HTR-8/SVneo (cell line): Measurements from ENCODE around the gene LTA.
A peak's percentile ranks its signal among the peaks of the same experiment; 100 is the strongest.

Experiments used
- DNase-seq: peaks from one replicate; pipeline ENCODE4 v3.0.0; 2011; ENCODE audit warnings: low spot score, mixed read lengths; ENCODE audit not compliant: insufficient read length
- FAIRE-seq: peaks from 2 replicates; lab custom pipeline; 2011; peaks lifted over from hg19 to GRCh38; lab: Jason Lieb, UNC

Gene LTA, protein sequence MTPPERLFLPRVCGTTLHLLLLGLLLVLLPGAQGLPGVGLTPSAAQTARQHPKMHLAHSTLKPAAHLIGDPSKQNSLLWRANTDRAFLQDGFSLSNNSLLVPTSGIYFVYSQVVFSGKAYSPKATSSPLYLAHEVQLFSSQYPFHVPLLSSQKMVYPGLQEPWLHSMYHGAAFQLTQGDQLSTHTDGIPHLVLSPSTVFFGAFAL

DNA sequence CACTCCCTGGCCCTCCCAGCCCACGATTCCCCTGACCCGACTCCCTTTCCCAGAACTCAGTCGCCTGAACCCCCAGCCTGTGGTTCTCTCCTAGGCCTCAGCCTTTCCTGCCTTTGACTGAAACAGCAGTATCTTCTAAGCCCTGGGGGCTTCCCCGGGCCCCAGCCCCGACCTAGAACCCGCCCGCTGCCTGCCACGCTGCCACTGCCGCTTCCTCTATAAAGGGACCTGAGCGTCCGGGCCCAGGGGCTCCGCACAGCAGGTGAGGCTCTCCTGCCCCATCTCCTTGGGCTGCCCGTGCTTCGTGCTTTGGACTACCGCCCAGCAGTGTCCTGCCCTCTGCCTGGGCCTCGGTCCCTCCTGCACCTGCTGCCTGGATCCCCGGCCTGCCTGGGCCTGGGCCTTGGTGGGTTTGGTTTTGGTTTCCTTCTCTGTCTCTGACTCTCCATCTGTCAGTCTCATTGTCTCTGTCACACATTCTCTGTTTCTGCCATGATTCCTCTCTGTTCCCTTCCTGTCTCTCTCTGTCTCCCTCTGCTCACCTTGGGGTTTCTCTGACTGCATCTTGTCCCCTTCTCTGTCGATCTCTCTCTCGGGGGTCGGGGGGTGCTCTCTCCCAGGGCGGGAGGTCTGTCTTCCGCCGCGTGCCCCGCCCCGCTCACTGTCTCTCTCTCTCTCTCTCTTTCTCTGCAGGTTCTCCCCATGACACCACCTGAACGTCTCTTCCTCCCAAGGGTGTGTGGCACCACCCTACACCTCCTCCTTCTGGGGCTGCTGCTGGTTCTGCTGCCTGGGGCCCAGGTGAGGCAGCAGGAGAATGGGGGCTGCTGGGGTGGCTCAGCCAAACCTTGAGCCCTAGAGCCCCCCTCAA is at the start of gene LTA:
TSS of gene LTA (plus strand) at position 249 of the 871 bp plus-strand sequence. CDS start at position 703, 454 bp downstream.
- FAIRE-seq (no peak), DNase-seq (no peak)

DNA sequence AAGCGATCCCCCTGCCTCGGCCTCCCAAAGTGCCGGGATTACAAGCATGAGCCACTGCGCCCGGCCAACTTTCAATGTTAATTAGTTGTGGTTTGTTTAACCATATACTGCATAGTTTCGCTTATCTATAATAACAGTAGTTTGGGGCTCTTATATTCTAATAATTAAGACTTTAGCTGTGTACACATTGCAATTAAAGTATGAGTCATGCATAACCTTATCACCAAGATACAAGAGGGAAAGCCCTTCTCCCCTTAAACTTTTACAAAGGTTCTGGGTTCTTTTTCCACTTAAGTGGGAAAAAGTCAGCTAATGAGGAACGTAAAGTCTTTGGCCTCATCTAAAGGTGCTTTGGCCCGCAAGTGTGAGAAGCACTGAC is 46.5 kb upstream of the LTA start:
- DNase-seq (no peak), FAIRE-seq (no peak)

DNA sequence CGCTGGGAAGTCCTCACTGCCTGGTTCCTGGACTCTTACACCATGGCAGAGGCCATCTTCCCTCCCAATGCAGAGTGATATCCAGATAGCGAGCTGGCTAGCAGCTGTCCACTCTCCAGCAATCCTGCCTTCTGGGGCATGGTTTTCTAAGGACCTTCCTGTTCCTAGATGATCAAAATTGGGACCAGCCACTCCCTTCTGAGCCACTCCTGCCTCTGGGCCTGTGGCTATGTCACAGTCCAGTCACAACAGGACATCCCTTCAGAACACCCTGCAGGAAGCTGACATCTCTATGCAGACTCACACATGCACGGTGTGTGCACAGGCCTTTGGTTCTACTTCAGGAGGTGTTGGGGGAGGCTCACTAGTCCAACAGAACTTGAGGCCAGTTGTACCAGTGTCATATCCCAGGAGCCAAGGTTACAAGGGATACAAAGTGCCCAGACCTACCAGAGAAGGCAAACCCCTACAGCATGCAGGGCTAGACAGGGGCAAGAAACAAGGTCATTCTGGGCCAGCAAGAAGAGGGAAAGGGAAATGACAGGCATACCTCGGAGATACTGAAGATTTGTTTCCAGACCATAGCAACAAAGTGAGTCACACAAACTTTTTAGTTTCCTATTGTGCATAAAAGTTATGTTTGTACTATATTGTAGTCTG is 46.0 kb upstream of the LTA start:
- DNase-seq = no peak
- FAIRE-seq = peak; percentile 4

DNA sequence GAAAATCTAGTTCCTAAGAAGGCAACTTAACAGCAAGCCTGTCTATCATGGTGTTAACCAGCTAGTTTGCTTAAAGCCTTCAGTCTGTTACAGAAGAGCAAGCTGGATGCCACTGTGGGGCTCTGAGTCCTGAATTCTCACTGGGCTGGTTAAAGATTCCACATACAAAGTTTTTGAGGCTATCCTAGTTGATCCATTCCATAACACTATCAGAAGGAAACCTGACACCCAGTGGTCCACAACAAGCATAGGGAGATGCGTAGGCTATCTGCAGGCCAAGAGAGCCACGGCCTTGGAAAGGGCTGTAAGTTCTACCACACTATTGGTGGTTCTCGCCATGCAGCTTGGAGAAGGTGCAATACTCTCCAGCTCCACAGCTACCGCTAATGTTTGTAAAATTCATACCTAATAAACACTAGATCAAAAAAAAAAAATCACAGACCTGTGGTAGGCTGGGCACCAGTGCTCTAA is 43.7 kb upstream of the LTA start:
- no peak for DNase-seq
- FAIRE-seq = no peak

DNA sequence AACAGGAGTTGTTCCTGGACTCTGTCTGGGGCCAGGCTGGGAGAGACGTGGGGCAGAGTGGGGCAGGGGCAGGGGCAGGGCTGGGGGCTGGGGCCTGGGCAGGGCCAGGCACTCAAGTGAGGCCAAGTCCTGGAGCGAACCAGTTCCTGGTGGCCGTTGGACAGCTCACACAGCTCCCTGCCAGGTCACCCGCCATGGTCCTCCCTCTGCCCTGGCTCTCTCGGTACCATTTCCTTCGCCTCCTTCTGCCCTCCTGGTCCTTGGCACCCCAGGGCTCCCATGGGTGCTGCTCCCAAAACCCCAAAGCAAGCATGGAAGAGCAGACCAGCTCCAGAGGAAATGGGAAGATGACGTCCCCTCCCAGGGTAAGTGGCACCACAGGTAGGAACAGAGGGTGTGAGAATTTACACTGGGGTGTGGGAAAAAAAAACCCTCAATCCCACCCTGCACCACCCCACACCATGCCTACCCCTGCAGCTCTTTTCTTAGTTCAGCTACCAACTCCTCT is 43.2 kb upstream of the LTA start, which contains the start of gene MCCD1:
TSS of gene MCCD1 (plus strand) at position 142 of the 508 bp plus-strand sequence. CDS start at position 195, 53 bp downstream.
- no peak for FAIRE-seq
- no peak for DNase-seq

DNA sequence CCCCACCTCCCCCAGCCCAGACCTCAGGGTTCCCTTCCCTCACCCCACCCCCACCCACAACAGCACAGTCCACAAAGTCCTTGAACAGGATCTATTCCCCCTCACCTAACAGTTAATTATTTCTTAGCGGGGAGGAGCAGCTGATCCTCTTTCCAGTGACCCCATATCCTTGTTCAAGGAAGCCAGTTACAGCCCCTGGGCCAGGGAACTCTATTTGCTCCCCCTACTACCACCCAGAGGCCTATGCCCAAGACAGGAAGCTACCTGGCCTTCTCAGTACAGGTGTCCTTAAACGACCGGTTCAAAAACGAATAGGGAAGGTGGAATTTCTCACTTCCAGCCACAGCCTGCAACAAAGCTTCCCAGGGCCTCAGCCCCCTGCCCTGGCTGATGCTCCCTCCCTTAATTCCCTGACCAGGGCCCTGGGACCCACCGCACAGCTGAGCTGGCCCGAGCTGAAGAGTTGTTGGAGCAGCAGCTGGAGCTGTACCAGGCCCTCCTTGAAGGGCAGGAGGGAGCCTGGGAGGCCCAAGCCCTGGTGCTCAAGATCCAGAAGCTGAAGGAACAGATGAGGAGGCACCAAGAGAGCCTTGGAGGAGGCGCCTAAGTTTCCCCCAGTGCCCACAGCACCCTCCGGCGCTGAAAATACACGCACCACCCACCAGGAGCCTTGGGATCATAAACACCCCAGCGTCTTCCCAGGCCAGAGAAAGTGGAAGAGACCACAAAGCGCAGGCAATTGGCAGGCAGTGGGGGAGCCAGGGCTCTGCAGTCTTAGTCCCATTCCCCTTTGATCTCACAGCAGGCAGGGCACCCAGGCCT is 42.5 kb upstream of the LTA start:
- FAIRE-seq = no peak
- no peak for DNase-seq

DNA sequence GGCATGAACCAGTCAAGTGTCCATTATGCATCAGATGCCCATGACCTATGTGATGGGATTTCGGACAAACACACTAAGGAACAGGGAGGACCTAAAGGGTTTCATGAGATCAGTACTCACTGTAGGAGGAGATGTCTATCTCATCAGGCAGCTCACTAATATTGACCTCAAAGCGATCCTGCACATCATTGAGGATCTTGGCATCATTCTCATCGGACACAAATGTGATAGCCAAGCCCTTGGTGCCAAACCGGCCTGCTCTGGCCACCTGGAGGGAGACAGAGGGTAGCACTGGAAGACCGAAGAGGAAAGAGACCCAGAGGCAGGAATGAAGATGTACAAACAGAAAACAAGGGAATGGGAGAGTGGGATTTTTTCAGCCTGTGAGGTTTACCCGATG is 41.4 kb upstream of the LTA start:
- FAIRE-seq (peak; percentile 16), DNase-seq (no peak)

DNA sequence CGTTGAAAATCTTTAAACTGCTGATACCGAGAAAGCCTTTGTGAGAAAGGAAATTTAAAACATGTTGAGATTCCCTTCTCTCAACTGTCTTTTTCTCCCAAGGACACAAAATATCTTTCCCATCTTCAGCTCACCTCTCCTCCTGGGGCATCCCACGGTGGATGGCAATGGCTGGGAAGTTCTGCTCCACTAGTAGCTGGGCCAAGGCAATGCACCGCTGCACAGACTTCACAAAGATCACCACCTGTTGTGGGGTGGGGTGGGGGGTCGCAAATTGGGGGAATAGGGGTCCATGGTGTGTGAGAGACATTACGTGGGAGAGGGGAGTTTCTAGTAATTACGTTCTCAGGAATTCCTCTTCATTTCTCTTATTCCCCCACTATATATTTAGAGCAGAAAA is 40.9 kb upstream of the LTA start:
- no peak for DNase-seq
- FAIRE-seq = no peak

DNA sequence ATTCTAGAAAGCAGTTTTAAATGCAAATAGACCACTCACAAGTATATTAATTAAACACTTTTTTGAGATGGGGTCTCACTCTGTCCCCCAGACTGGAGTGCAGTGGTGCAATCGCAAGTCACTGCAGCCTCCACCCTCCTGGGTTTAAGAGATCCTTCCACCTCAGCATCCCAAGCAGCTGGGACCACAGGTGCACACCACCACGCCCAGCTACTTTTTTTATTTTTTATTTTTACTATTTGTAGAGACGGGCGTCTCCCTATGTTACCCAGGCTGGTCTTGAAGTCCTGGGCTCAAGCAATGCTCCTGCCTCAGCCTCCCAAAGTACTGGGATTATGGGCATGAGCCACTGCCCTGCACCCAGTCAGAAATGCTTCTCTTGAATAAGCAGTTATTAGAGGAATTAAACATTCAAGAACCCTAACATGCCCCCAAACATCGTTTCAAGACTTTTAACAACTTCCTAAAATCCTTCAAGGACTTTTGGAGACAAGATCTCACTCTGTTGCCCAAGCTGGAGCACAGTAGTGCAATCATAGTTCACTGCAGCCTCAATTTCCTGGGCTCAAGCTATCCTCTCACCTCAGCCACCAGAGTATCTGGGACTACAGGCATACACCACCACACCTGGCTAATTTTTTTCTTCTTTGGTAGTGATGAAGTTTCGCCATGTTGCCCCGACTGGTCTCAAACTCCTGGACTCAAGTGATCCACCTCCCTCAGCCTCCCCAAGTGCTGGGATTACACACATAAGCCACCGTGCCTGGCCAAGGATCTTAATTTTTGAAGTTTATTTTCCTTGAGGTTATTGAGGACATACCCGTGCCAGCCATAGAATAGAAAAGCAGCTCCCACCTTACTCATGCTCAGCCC is 40.1 kb upstream of the LTA start:
- no peak for FAIRE-seq
- no peak for DNase-seq

DNA sequence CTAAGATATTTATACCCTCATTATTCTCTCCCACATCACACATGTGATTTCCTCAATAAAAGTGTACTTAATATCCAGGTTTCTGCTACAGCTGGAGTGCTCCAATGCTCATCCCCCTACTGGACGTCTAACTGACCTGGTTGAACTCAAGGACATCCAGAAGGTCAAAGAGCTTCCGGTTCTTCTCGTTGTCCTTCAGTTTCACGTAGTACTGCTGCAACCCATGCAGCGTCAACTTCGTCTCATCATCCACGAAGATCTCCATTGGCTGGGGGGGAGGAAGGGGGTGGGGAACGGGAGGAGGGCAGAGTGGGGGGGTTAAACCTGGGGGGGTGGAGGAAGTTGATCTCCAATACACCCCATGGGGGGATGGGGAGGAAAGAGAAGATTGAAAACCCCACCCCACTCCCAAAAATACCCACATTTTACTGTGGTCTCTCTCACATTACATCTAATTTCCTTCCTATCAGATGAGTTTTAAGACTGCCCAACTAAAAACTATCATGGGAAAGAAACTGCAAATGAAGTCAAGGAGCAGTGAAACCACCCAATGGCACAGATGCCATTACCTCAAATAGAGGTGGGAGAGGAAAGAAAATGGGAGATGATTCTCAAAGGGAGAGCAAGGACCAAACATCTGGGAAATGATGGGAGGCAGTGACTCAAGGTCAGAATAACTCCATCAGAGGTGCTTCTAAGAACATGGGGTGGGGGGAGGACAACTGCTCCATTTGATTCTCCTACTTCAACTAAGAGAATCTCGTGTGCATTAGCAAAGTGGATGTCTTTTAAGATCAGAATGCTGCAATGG is 39.2 kb upstream of the LTA start:
- FAIRE-seq (no peak), DNase-seq (no peak)

DNA sequence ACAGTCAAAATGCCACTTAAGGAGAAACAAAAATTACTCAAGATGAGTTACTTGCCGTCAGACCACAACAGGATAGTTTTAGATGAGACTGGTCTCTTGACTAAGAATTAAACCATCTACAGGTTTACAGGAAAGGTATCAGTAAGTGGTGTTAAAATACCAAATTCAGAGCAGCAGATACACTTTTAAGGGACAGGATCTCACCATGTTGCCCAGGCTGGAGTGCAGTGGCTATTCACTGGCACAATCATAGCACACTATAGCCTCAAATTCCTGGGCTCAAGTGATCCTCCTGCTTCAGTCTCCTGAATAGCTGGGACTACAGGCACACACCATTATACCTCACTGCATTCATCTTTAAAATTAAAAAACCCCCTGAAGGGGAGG is 38.6 kb upstream of the LTA start:
- FAIRE-seq (no peak), DNase-seq (no peak)

DNA sequence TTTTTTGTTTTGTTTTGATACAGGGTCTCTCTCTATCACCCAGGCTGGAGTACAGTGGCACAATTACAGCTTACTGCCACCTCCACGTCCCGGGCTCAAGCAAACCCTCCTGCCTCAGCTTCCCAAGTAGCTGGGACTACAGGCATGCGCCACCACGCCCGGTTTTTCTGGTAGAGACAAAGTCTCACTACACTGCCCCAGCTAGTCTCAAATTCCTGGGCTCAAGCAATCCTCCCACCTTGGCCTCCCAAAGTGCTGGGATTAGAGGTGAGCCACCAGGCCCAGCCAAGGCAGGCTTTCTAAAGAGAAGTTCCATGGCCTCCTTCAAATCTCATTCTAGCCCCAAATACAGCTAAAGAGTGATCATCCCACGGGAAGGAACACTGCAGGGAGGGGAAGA is 38.1 kb upstream of the LTA start:
- no peak for FAIRE-seq
- no peak for DNase-seq

DNA sequence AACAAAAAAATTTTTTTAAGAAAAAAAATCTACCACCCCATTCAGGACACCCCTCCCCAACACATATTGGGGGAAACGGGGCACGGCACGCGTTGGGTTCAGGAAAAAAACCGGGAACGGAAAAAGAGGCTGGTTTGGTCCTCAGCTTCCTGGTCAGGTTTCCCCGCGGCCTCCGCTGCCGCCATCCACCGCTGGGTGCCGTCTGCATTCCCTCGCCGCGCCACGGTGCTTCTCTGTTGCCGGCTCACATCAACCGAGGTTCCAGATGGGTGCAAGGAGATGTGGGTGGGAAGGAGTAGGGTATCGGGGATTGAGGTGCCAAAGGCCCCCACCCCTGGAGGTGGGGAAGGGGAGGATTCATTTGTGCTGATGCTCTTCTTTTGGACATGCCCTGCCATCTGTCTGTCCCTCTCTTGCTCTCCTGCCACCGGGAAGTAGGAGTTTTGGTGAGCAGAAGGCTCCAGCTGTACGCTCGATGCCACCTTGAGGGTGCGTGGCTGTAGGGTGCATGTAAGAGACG is 37.5 kb upstream of the LTA start:
- FAIRE-seq (no peak), DNase-seq (no peak)

DNA sequence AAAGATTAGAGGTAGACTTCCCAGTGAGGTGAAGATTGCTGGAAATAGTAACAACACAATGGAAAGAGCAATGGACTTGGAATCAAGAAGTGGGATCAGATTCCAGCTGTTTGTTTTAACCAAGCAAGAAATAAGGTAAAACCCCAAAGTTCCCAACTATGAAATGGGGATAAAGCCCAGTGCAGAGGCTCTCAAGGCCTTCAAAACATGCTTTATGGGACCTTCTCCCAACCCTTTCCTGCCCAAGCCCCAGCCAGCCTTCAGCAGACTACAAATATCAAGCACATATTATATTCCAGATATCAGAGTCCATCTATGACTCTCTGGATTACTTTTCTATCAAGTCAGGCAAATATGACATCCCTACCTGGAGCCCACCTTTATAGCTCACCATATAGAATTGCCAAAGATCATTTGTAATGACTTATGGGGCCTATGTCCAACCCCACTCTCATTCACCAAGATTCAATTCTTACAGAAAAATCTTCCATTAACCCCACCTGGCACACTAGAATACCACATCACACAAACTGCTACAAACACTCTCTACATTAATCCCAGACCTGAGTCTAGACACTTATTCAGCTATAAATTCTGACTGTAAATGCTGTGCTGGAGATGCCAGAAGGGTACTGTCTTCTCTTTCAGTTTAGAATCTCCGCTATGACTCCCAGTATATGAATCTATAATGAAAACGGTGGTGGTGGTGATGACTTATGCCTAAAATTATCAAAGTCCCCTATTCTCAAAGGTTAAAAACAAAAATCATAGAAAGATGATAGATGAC is 36.4 kb upstream of the LTA start:
- FAIRE-seq (no peak), DNase-seq (no peak)

DNA sequence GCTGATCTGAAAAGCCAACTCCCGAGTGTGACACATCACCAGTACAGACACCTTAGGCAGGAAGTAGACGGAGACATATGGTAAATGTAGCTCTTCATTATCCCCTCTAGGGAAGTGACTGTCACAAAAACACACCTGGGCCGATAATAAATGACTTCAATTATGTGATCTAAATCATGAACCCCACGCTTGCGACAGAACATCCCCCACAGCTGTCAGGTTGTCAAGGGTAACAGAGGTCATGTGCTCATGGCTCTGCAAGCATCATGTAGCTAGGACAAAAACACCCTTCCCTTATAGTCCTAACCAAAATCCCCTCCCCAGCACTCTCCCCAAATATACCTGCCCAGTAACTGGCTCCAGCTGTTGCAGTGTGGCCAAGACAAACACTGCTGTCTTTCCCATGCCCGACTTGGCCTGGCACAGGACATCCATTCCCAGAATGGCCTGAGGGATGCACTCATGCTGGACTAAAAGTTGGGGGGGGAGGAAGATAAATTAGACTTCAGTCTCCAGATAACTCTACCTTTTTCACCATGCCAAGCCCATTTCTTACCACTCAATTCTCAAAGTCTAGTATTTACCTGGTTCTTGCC is 33.2 kb upstream of the LTA start:
- no peak for FAIRE-seq
- no peak for DNase-seq

DNA sequence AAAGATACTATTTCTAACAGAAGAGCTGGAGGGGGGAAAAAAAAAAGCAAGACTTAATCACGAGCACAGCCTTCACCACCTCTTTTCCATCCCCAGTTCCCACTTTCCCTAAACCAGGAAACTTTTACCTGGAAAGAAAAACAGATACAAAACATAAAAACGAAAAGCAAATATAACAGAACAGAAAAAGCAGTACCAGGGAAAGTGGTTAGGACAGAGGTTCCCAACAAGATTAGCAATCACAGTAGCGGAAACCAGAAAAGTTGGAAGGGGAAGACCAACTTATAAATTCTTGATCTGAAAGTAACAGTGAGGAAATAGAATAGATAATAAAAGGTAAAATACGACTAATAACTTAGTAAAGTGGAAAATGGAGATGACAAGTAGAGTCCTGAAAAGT is 31.4 kb upstream of the LTA start:
- FAIRE-seq (no peak), DNase-seq (no peak)

DNA sequence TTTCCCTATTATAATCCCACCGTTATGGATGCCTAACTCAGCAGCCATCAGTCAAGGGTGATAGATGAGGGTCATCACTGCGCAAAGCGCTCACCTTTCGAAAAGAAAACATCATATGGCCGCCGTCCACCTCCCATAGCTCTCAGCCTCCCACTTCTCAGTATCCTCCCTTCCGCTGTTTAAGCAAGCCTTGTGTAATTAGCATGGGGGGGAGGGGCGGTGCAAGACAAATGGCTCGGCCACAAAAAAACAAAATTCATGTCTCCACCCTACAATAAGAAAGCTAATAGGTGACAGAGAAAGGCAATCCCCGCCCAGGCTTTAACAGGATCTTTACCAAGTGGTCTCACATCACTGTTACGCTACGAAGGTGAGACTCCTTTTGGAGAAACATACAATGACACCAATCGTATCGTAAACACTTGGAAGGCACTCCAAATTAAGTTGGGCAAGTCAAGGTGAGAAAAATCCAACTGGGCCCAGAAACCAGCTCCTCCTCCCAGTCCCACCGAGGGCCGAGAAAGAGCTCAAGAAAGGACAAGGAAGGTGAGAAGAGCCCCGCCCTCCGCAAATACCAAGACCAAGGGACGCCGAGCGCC is 30.9 kb upstream of the LTA start:
- no peak for DNase-seq
- no peak for FAIRE-seq
